Gastrocnemius medialis (tissue), 4 donors: Measurements from ENCODE around the gene CNOT4. TPM values are rescaled to one million over a fixed set of nuclear protein-coding genes. Genes with fewer than 3 reads are reported as not detected.

ENCODE experiments used
- ATAC-seq, 2 donors: fragments of 150-250 bp; one replicate each; pipeline ENCODE4 v1.9.1; 2016
- DNase-seq, 2 donors: peaks; one replicate each; pipeline ENCODE4 v3.0.0-alpha.2; 2019
- H3K27ac ChIP-seq, 4 donors: fragments of 200-600 bp; sonication (generic); 1 replicate in 1 of 4; 2 replicates in 3 of 4; pipeline ENCODE4 v1.5.1; 2016 to 2018; ENCODE audit warnings: mild to moderate bottlenecking in 2 of 4, moderate library complexity in 1 of 4
- H3K27me3 ChIP-seq, 3 donors: fragments of 200-600 bp; sonication (generic) in 2 of 3; 1 replicate in 1 of 3; 2 replicates in 2 of 3; pipeline versions ENCODE4 v1.5.1 to v1.6.0; 2016 to 2019; ENCODE audit warnings: mild to moderate bottlenecking in 1 of 3, moderate library complexity in 1 of 3
- H3K36me3 ChIP-seq, 2 donors: fragments of 200-600 bp; sonication (generic) in 1 of 2; one replicate each; pipeline ENCODE4 v1.5.1; 2017 to 2018
- H3K4me1 ChIP-seq, 2 donors: fragments of 200-600 bp; sonication (generic) in 1 of 2; one replicate each; pipeline ENCODE4 v1.5.1; 2016 to 2017; ENCODE audit warnings: mild to moderate bottlenecking in 2 of 2
- H3K4me3 ChIP-seq, 4 donors: fragments of 200-600 bp; sonication (generic) in 3 of 4; 1 replicate in 1 of 4; 2 replicates in 3 of 4; pipeline ENCODE4 v1.5.1; 2016 to 2019; ENCODE audit warnings: mild to moderate bottlenecking in 2 of 4
- H3K9me3 ChIP-seq, 3 donors: fragments of 200-600 bp; sonication (generic) in 2 of 3; 1 replicate in 1 of 3; 2 replicates in 2 of 3; pipeline ENCODE4 v1.5.1; 2016 to 2019
- CTCF ChIP-seq, 5 experiments: fragments of 450-650 bp in 3 of 5; fragments of 200-600 bp in 2 of 5; sonication (generic) in 2 of 5; IDR thresholded peaks in 4 of 5; conservative IDR thresholded peaks in 1 of 5; 1 replicate in 4 of 5; 2 replicates in 1 of 5; pipeline ENCODE4 v1.5.1; 2016 to 2019; ENCODE audit warnings: antibody characterized with exemption in 5 of 5, mild to moderate bottlenecking in 3 of 5, moderate library complexity in 3 of 5
- POLR2A ChIP-seq, 2 donors: fragments of 450-650 bp; IDR thresholded peaks; one replicate each; pipeline ENCODE4 v1.6.1; 2017; ENCODE audit warnings: antibody characterized with exemption in 2 of 2, mild to moderate bottlenecking in 2 of 2, moderate library complexity in 2 of 2
- in situ Hi-C, 4 donors: fragments of 200-750 bp; cut with MboI; loops; one replicate each; pipeline versions ENCODE4 v1.15.0 to v1.8.0; 2017; ENCODE audit warnings: low sequenced_read_pairs in 4 of 4
- intact Hi-C: fragments of 100-400 bp; cut with DNase I; formaldehyde crosslinking; loops from one replicate; pipeline ENCODE4 v1.15.1; 2023; ENCODE audit warnings: low total_unique reads
- total RNA-seq, 4 donors: library from RNA; depleted of rRNA; stranded (reverse); fragments of >200 nt; gene quantifications; one replicate each; pipeline versions ENCODE4 v1.1.0 to v1.2.3, GENCODE V29; 2016

CNOT4 gene
- 10 to 100 TPM; 25.5 to 38.1 (median 30.7) TPM for total RNA-seq

GRCh38 chr7:135509839-135510591 lies at the start of gene CNOT4:
CNOT4 (minus strand) TSS chr7:135510102; CDS start chr7:135438331, 71,771 bp downstream.
- Histone ChIP-seq H3K27me3 (no peaks in the 10 kb centered on the region), H3K27ac (peak within 1 kb of the TSS; percentile 88 to 97 (median 94)), H3K9me3 (no peaks in the 10 kb centered on the region), H3K4me3 (peak within 1 kb of the TSS; percentile 72 to 96 (median 85)), H3K4me1 (peaks cover 35 to 37% of the 10 kb centered on the region in 2 donors), H3K36me3 (no peaks in the 10 kb centered on the region)
- intact Hi-C loops, result loop anchor here (1.0 to 5.0 kb wide), 5 partner anchors 47 to 523 kb away; partner anchors contain the start of genes AGBL3, MTPN, NUP205 and STMP1
- in situ Hi-C loops, result loop anchor here in 2 of 4 donors (5.0 to 25.0 kb wide), 2 partner anchors 47 to 1198 kb away; partner anchors contain the start of genes NUP205 (in 2 of the 2) and SLC35B4 (in 1 of the 2)
- TF ChIP-seq POLR2A (IDR thresholded peaks at IDR 0.05), result peak; percentile 66 to 70
- TF ChIP-seq CTCF (IDR thresholded peaks at IDR 0.05 in 4 of 5, conservative IDR thresholded peaks at IDR 0.05 in 1 of 5), result no peak
- peak; percentile 89 to 93 for ATAC-seq
- peak; percentile 94 to 96 for DNase-seq

GRCh38 chr7:135558881-135559280 lies 49.0 kb upstream of the CNOT4 start:
- peak overlapping the region; percentile 75 to 97 (median 86) for H3K4me3 ChIP-seq
- ATAC-seq (no peak), DNase-seq (no peak)
- in situ Hi-C loops (loop anchor here in 3 of 4 donors (5.0 to 10.0 kb wide), 3 partner anchors 47 to 277 kb away; partner anchors contain the start of gene CNOT4 (in 2 of the 3)), intact Hi-C loops (loop anchor here (1.0 to 10.0 kb wide), 4 partner anchors 144 to 914 kb away; partner anchors contain the start of genes BPGM and WDR91)
- TF ChIP-seq CTCF (IDR thresholded peaks at IDR 0.05 in 4 of 5, conservative IDR thresholded peaks at IDR 0.05 in 1 of 5), result no peak
- TF ChIP-seq POLR2A (IDR thresholded peaks at IDR 0.05), result no peak
- no peaks in the 10 kb centered on the region for H3K9me3 ChIP-seq
- peak overlapping the region; percentile 85 to 96 (median 94) for H3K27ac ChIP-seq
- H3K27me3 ChIP-seq, result no peaks in the 10 kb centered on the region
- H3K36me3 ChIP-seq, result no peaks in the 10 kb centered on the region
- H3K4me1 ChIP-seq, result peaks cover 6 to 14% of the 10 kb centered on the region in 2 donors

- TF ChIP-seq CTCF (IDR thresholded peaks at IDR 0.05 in 4 of 5, conservative IDR thresholded peaks at IDR 0.05 in 1 of 5) (peak in 3 of 5 experiments; percentile 38 to 48 (median 44)), POLR2A (IDR thresholded peaks at IDR 0.05) (no peak)
- Histone ChIP-seq H3K27ac (peak overlapping the region; percentile 85 to 96 (median 94)), H3K4me1 (peaks cover 6 to 14% of the 10 kb centered on the region in 2 donors), H3K9me3 (no peaks in the 10 kb centered on the region), H3K4me3 (peak overlapping the region; percentile 75 to 97 (median 86)), H3K27me3 (no peaks in the 10 kb centered on the region), H3K36me3 (no peaks in the 10 kb centered on the region)
- peak; percentile 32 to 51 for ATAC-seq
- peak; percentile 6 to 20 for DNase-seq
- in situ Hi-C loops, result loop anchor here in 3 of 4 donors (5.0 to 10.0 kb wide), 3 partner anchors 46 to 276 kb away; partner anchors contain the start of gene CNOT4 (in 2 of the 3)
- intact Hi-C loops, result loop anchor here (1.0 to 10.0 kb wide), 4 partner anchors 144 to 914 kb away; partner anchors contain the start of genes BPGM and WDR91
These were observed 48.5 kb upstream of the CNOT4 start for GRCh38 chr7:135558337-135558767.

GRCh38 chr7:135557455-135558336 lies 47.8 kb upstream of the CNOT4 start, which contains the start of gene NUP205:
NUP205 (plus strand) TSS chr7:135557917; CDS start chr7:135557945, 28 bp downstream.
- ATAC-seq (peak; percentile 95), DNase-seq (peak; percentile 29 to 48)
- in situ Hi-C loops, result loop anchor here in 3 of 4 donors (5.0 to 10.0 kb wide), 3 partner anchors 45 to 275 kb away; partner anchors contain the start of gene CNOT4 (in 2 of the 3)
- H3K4me3 ChIP-seq, result peak within 1 kb of the TSS; percentile 75 to 97 (median 86)
- H3K27me3 ChIP-seq, result no peaks in the 10 kb centered on the region
- no peaks in the 10 kb centered on the region for H3K36me3 ChIP-seq
- peak within 1 kb of the TSS; percentile 85 to 96 (median 94) for H3K27ac ChIP-seq
- TF ChIP-seq POLR2A (IDR thresholded peaks at IDR 0.05), result no peak
- peak in 4 of 5 experiments; percentile 20 to 46 (median 28) for TF ChIP-seq CTCF (IDR thresholded peaks at IDR 0.05 in 4 of 5, conservative IDR thresholded peaks at IDR 0.05 in 1 of 5)
- intact Hi-C loops, result loop anchor here (1.0 to 10.0 kb wide), 5 partner anchors 47 to 913 kb away; partner anchors contain the start of genes BPGM, CNOT4 and WDR91
- peaks cover 6 to 14% of the 10 kb centered on the region in 2 donors for H3K4me1 ChIP-seq
- no peaks in the 10 kb centered on the region for H3K9me3 ChIP-seq
